GM20431 (cell line): Measurements from ENCODE around the gene STOM.

Source experiments
- in situ Hi-C: fragments of 300-500 bp; cut with MseI, MboI; formaldehyde crosslinking; loops from one replicate; pipeline ENCODE4 v1.15.0; 2020; ENCODE audit warnings: low sequenced_read_pairs; ENCODE audit not compliant: unreplicated experiment

STOM gene, protein sequence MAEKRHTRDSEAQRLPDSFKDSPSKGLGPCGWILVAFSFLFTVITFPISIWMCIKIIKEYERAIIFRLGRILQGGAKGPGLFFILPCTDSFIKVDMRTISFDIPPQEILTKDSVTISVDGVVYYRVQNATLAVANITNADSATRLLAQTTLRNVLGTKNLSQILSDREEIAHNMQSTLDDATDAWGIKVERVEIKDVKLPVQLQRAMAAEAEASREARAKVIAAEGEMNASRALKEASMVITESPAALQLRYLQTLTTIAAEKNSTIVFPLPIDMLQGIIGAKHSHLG

DNA sequence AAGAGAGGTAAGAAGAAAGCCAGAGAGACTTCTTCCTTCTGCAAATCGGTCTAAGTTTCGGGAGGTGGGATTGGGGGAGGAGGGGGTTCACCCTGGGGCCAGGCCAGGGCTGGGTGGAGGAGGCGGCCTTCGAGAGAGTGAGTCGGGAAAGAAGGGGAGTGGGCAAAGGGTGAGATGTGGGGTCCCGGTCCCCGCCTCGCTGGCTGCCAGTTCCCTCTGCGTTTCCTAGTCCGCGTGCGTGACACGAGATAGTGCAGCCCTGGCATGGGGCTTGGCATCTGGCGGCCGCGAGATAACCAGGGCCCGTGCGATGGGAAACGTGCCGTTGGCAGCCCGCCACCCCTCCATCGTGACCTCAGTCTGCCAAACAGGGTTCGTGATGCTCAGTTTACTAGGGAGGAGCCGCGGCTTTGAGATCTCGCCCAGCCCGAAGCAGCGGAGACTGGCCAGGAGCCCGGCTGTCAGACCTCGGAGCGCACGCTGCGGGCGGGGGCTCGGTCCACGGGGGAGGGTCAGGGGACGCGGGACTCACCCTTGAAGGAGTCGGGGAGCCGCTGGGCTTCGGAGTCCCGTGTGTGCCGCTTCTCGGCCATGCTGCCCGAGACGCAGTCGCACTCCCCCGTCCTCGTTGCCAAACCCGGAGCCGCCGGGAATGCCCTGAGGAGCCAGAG lies at the start of gene STOM:
STOM (minus strand) TSS at position 656 of the 671 bp plus-strand sequence; CDS start at position 593, 63 bp downstream.
- in situ Hi-C loops, result no loop called here

DNA sequence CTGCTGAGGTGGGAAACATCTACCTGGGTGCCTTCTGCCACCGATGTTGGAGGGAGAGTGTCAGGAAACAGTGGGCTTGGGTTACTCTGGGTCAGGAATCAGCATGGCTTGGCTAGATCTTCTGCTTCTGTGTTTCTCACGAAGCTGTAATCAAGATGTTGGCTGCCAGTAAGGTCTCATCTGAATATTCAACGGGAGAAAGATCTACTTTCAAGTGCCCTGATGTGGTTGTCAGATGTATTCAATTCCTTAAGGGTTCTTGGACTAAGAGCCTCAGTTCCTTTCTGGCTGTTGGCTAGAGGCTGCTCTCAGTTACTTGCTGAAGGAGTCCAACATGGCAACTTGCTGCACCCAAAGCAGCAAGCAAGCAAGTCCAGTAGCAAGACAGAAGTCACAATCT lies 41.9 kb upstream of the STOM start:
- in situ Hi-C loops, result no loop called here

DNA sequence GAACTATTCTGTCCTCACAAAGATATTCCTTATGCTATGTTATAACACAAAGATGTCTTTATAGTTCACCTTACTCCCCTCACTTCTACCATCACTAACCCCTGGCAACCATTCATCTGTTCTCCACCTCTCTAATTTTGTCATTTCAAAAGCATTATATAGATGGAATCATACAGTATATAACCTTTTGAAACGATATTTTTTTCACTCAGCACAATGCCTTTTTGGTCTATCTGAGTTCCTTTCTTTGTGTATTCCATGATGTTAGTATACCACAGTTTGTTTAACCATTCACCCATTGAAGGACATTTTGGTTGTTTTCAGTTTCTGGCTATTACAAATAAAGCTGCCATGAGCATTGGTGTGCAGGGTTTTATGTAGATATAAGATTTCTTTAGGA lies 35.8 kb upstream of the STOM start:
- in situ Hi-C loops, result no loop called here

DNA sequence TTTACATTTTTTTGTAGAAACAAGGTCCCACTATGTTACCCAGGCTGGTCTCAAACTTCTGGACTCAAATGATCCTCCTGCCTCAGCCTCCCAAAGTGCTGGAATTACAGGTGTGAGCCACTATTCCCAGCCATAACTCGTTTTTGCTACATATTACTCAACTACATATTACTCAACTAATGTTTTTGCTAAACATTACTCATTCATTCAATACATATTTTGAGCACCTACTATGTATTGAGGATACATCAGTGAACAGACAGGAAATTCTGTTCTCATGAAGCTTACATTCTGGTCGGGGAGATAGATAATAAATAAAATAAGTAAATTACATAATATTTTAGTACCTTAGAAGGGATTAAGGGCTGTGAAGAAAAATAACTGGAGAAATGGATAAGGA lies 34.9 kb upstream of the STOM start:
- in situ Hi-C loops, result no loop called here

DNA sequence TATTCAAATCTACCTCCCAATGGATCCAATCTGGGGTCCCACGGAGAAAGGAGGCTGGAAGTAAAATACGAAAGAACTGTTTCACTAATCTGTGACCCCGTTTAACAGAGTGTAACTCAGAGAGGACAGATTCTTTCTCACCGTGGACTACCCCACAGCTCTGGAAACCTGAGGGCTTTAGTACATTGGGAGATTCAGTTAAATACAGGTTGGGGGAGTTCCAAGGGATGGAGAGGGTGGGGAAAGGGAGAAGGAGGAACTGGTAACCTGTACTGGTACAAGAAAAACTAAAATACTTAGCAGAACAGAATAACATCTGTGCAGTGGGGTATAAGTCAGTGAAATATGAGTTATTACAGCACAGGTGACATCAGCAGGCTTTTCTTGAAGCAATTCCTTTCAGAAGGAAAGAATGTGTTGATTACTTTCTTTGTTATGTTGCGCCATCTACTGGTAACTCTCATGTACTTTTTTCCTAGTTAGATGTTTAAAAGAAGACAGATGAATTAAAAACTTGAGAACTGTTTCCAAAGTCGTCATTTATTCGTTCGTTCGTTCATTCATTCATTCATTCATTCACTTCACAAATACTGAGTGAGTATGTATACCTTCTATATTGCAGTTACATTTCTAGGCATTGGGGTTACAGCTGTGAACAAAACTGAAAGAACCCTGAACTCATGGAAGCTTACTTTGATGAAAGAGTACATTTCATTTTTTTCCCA lies 30.0 kb upstream of the STOM start:
- in situ Hi-C loops, result loop anchor here (5.0 to 25.0 kb wide), 2 partner anchors 83 to 163 kb away; no protein-coding TSS in a partner anchor

DNA sequence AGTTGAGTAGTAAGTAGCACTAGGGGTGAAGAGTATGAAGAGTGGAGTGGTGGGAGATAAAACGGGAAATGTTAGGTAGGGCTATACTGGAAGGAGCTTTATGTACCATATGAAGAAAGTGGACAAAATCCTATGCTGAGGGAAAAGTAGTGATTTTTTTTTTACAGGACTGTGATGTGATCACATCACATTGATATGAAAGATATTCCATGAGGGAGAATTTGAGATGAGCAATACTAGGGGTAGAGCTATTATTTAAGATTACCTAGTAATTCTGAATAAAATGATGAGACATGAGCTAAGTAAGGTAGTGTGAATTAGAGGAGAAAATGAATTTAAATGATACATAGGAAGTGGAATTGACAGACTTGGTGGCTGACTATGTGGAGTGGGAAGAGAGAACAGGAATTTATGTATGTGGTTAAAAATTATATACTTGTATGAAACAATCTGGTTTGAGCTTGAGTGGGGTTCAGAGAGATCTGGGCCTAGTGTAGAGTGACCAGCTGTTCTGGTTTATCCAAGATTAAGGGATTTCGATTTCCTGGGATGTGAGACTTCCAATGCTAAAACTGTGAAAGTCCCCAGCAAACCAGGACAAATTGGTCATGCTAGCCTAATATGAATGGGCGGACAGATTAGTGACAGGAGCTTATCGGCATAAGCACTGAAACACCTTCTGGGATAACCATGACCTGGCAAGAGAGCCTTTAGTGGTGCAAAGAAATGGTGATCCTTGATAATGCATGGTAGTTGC lies 29.3 kb upstream of the STOM start:
- in situ Hi-C loops, result loop anchor here (5.0 to 25.0 kb wide), 2 partner anchors 82 to 162 kb away; no protein-coding TSS in a partner anchor

DNA sequence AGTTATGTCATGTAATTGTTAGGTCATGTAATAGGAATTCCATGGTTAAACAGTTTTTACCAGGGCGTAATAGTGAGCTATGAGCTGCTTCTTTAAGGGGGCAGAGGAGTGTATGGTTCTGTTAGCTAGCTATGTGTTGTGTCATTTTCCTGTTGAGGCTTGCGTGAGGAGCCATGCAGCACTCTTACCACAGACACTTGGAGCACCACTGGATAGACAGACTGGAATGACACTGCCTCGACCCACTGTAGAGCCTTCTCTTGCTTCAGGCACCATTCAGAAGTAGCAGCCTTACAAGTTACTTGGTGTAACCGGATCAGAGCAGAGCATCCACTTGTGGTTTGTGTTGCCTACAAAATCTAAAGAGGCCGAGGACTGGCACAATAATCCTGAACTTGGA lies 28.3 kb upstream of the STOM start:
- in situ Hi-C loops, result loop anchor here (5.0 to 25.0 kb wide), 2 partner anchors 81 to 161 kb away; no protein-coding TSS in a partner anchor

DNA sequence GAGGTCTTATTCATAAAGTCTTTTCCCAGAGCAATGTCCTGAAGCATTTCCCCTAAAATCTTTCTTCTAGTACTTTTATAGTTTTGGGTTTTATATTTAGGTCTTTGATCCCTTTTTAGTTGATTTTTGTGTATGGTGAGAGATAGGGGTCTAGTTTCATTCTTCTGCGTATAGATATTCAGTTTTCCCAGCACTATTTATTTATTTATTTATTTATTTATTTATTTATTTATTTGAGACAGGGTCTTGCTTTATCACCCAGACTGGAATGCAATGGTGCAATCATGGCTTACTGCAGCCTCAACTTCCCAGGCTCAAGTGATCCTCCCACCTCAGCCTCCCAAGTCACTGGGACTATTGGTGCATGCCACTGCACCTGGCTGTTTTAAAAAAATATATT lies 27.2 kb upstream of the STOM start:
- in situ Hi-C loops, result loop anchor here (5.0 to 25.0 kb wide), 2 partner anchors 80 to 160 kb away; no protein-coding TSS in a partner anchor

DNA sequence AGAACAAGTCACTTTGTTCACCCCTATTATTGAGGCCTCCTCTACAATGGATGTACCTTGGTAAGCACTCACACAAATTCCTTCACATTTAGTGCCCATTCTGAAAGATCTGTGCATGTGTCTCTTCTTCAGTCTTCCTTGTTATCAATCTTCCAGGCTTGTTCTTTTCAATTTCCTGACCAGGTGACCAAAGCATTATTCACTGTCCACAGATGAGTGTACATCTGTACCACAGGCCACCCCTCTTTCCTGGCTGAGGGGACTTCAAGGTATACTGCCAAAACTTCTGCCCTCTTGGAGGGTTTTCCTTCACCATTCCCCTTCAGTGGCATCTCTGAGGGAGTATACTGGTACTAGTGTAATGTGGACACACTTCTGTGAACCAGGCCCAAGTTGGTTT lies 25.5 kb upstream of the STOM start:
- in situ Hi-C loops, result loop anchor here (5.0 to 25.0 kb wide), 2 partner anchors 78 to 158 kb away; no protein-coding TSS in a partner anchor

DNA sequence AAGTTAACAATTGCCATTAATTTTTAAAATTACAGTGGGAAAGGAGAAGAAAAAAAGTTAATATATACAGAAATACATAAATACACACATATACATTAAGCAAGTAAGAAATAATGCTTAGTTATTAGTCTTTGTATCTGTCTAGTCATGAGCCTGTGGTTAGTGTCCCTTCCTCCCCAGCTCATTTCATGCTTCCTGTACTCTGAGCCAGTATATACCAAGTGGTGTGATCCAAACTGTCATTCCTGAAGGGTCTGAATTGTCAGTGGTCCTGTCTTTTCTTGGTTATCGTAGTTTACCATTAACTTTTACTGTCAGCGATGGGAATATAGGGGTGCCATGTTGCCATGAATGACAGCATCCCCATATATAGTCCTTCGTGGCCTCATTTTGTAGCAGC lies 24.2 kb upstream of the STOM start:
- in situ Hi-C loops, result loop anchor here (25.0 kb wide), 1 partner anchor 157 kb away; no protein-coding TSS in a partner anchor

DNA sequence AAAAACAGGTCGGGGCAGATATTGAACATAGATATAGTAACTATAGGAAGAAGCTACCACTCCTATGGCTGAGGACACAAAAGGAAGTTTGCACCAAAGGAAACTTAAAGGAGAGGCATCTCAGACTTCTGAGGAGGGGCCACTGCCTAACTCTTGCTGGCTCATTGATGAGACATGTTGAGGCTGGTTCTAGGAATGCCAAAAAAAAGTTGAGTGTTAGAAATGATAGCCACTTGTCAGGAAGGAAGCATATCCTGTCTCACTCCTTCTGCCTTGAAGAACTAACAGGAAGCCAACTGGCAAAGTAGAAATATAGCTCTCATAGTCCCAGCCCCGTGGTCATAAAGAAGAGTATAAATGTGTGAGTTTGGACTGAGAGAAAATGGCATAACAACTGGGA lies 23.3 kb upstream of the STOM start:
- in situ Hi-C loops, result loop anchor here (25.0 kb wide), 1 partner anchor 156 kb away; no protein-coding TSS in a partner anchor

DNA sequence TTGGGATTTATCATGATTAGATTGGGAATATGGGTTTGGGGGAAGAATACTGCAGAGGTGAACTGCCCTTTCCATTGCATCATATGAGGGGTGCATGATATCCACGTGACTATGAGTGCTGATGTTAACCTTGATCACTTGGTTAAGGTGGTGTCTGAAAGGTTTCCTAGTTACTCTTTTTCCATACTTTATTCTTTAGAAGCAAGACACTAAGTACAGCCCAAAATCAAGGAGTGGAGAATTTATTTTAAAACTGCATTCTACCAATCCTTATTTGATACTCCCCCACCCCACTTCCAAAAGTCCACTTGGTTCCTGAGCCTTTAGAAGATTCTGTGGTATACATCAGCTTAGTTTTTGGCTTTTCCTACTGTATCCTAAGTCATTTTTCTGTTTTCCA lies 20.3 kb upstream of the STOM start:
- in situ Hi-C loops, result loop anchor here (25.0 kb wide), 1 partner anchor 153 kb away; no protein-coding TSS in a partner anchor

DNA sequence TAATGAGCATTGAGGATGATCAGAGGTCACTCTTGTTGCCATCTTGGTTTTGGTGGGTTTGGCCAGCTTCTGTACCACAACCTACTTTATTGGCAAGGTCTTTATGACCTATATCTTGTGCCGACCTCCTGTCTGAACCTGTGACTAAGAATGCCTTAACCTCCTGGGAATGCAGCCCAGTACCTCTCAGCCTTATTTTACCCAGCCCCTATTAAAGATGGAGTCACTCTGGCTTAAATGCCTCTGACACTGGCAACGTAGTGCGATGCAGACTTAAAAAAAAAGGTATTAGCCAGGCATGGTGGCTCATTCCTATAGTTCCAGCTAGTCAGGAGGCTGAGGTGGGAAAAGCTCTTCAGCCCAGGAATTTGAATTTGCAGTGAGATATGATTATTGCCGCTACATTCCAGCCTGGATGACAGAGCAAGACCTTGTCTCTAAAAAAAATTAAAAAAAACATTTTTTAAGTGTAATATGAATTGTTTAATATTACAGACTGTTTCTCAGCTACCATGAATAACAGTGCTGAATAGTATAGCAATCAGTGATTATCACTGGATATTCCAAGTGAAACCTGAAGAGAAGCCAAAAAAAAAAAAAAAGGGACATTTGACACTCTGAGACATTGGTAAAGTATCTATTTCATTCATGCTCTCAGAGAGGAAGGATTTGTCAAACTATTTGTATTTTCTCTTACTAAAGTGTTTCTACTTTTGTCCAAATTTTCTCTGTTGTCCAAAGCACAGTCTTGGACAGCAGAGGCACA lies 18.3 kb upstream of the STOM start:
- in situ Hi-C loops, result loop anchor here (25.0 kb wide), 1 partner anchor 151 kb away; no protein-coding TSS in a partner anchor

DNA sequence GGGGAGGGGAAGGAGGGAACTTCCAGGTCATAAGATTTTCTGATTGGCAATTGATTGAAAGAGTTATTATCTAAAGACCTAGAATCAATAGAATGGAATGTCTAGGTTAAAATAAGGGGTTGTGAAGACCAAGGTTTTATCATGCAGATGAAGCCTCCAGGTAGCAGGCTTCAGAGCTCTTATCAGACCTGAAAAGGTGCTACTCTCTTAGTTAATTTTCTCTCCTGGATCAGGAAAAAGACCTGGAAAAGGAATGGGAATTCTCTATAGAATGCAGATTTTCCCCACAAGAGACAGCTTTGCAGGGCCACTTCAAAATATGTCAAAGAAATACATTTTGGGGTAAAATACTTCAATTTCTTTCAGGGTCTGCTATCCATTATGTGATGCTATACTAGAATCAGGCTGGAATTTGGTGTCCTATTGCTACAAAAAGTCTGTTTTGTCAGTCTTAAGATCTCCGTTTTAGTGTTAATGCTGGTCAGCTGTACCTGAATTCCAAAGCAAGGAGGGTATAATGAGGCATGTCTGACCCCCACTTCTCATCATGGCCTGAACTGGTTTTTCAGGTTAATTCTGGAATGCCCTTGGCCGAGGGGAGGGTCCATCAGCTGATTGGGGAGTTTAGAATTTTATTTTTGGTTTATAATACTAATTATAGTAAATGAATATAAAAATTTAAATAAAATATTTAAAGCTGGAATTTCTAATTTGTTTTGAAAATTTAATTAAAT lies 16.6 kb upstream of the STOM start:
- in situ Hi-C loops, result loop anchor here (25.0 kb wide), 1 partner anchor 149 kb away; no protein-coding TSS in a partner anchor

DNA sequence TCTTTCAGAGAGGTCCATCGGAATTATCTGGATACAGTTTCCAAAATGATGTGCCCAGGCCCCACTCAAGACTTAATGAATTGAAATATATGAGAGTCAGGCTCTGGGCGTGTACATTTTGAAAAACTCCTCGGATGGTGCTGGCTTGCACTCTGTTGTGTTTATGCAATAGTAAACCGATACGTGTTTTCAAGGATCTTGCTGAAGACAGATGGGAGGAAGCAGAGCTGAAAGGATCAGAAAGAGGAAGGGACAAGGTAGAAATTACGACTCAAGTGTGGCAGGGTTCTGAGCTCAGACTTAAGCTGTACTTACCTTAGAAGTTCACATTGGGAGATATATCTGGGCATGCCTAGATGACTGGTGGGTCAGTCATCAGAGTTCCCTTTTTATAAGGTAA lies 13.7 kb upstream of the STOM start:
- in situ Hi-C loops, result loop anchor here (25.0 kb wide), 1 partner anchor 146 kb away; no protein-coding TSS in a partner anchor

DNA sequence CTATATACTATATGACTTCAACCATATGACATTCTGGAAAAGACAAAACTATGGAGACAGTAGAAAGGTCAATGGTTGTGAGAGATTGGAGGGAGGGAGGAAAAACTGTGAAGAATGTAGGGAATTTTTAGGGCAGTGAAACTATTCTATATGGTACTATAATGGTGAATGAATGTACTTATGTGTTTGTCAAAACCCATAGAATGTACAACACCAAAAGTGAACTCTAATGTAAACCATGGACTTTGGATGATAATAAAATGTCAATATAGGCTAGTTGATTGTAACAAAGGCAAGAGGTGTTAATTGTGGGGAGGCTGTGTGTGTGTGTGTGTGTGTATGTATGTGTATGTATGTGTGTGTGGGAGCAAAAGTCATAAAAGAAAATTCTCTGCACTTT lies 10.8 kb upstream of the STOM start:
- in situ Hi-C loops, result loop anchor here (25.0 kb wide), 1 partner anchor 144 kb away; no protein-coding TSS in a partner anchor

DNA sequence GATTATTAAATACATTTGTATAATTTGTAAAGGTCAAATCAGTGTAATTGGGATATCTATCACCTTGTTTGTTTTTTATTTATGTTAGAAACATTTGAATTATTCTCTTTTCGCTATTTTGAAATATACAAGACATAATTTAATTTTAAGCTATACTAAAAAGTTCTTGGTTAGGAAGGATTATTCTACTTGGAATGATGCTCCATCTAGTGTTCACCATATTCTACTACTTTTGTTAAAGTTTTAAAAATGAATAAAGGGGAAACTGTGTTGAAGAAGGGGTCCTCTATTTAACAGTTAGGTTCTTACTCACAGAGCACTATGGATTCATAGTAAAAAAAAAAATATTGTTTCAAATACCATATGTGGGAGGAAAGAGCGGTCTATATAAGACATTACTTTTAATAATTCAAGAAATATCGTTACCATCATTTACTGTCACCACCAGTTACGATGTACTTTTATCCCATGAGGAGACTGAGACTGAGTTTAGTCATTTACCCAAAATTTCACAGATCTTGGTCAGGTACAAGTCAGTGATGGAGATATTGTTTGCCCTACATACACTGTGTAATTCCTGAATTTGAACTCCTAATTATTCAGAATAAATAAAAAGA lies 6.3 kb upstream of the STOM start:
- in situ Hi-C loops, result loop anchor here (25.0 kb wide), 1 partner anchor 139 kb away; no protein-coding TSS in a partner anchor
